Globus pallidus (tissue), 1 donor: ENCODE data around the gene WWOX.
A peak's percentile ranks its signal among the peaks of the same experiment; 100 is the strongest.

Experiments
- DNase-seq: peaks from one replicate; pipeline ENCODE4 v3.0.0-alpha.2; 2015; ENCODE audit warnings: low spot score

The WWOX gene

DNA sequence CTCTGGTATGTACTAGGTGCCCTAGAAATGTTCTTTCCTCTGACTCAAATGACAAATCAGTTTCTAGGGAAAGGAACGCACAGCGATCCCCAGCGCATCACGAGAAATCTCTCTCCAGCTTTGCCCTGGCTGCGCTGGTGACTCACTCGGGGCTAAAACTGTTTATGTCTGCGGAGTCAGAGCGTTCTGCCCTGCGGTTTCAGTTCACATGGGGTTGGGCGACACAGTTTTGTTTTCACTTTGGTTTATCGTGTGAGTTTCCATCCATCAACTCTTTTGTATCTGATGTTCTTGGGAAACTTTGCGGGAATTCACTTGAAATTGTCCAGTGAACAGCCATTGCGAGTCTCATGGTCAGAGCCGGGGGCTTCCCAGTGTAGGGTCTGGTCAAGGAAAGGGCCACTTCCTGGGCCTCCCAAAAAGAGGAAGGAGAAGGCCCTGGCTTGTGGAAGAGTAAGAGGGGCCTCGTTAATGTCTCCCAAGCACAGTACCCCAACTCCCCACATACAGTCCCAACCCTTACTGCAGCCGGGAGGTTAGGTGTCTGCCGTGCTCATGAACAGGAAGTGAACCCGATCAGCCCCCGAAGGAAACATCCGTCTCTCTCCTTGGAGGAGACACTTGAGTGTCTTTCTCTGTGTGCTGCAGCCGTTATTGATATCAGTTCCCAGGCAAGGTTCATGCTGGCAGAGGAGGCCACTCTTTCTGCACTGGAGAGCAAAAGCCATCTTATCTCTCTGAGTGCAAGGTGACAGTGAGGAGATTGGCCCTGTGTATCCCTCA is 643.2 kb downstream of the WWOX start:
- peak; percentile 11 for DNase-seq

DNA sequence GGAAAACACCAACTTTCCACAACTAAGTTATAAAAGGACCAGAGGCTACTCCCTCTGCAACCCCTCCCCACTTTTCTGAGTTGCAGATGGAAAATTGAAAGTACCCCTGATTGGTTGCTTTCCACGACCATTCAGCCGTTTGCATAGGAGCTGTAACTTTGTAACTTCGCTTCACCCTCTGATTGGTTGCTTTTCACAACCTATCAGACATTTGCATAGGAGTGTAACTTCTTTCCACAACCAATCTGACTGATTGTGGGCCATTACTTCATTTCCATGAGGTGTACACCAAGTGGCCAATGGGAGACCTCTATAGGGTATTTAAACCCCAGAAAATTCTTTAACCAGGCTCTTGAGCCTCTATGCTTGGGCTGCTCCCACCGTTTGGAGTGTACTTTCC is 644.1 kb downstream of the WWOX start:
- no peak for DNase-seq

DNA sequence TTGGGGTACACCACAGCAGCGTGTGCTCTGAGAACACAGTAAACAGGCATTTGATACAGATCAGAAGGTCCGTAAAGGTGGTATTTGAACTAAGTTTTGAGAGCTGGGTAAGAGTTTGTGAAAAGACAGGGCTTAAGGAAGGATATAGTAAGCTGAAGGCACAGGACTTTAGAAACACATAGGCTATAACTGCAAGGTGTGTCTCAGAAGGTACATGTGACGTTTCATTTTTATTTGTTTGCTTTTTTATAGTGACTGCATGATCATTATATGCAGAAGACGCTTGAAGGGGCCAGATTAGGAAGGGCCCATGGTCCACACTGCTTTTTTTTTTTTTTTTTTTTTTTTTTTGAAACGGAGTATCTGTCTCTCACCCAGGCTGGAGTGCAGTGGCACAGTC is 644.6 kb downstream of the WWOX start:
- DNase-seq: no peak

DNA sequence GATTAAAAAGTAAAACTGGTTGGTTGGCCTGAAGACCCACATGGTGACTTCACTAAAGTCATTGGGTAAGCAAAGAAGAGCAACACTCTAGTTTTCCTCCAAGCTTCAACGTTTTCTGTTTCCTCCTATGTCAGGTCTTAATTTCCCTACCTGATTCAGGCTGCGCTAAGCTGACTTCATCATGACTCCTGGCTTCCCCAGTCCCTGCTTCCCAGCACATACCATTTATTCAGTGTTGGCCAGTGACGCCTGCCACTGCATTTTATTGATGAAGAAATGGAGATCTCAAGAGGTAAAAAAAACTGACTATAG is 645.3 kb downstream of the WWOX start:
- no peak for DNase-seq

- DNase-seq: no peak
Observed at GRCh38 chr16:78745108-78746019, 645.9 kb downstream of the WWOX start.

GRCh38 chr16:78746718-78747117 is 647.3 kb downstream of the WWOX start:
- DNase-seq: no peak

DNA sequence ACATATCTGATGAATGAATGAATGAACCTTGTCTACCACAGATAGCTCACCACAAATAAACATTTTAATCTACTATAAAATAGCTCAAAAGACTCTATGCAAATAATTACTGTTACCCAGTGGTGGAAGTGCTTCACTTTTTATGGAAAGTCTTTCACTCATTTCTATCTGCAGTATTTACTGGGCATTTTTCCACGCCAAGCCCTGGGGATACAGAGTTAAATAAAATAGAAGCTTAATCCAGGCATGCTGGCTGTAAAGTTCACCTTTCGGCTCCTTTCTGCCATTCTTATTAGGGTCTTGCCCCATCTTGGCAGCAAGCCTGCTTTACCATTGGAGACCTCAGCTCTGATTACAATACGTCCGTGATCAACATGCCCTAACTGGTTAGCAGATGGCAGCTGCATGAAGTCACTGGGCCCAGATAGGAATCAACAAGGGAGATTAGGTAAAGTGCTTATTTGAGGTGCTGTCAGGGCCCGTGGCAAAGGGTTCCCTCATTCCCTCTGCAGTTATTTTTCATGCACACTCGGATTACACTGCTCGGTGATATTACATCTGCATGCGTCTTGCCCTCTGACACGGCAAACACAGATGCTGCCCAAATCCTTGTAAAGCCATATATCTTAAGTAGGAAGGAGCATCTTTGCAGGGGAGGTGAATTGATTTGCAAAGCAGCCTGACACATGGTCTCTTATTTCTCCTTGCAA is 648.9 kb downstream of the WWOX start:
- no peak for DNase-seq

DNA sequence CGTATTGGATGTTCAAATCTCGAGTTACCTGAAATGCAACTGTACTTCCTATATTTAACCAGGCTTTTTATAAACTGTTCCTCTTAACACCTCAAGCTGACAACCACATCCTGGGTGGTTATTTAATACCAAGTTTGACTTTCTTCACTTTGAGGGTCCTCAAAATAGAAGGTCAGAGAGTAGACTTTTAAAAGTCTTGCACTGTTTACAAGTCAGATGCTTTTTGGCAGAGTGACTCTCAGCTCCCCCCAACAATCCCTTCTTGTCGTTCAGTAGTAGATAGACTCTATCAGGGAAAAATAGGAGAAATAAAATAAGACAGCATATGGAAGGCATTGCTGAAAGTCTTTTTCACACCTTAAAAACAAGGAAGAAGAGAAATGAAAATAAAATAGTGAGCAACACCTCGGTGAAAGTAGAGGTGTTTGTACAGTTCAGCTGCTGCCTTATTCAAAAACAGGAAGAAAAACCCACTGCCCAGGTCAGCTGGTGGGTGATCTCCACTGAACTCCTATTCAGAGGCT is 650.4 kb downstream of the WWOX start:
- no peak for DNase-seq

GRCh38 chr16:78750611-78751010 is 651.2 kb downstream of the WWOX start:
- DNase-seq: no peak

GRCh38 chr16:78751601-78752000 is 652.1 kb downstream of the WWOX start:
- no peak for DNase-seq

DNA sequence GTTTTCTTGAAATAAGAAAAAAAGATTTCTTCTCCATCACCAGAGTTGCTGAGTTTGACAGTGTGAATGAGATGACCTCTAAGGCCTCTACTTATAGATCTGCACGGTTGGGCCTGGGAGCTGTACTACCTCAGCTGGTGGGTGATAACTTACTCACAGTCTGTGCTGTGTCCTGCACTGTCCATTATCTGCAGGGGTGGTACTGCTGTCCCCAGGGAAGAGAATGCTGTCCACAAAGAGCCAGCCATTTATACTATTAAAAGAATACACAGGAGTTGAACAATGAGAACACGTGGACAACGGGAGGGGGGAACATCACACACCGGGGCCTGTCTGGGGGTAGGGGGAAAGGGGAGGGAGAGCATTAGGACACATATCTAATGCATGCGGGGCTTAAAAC is 655.3 kb downstream of the WWOX start:
- no peak for DNase-seq

DNA sequence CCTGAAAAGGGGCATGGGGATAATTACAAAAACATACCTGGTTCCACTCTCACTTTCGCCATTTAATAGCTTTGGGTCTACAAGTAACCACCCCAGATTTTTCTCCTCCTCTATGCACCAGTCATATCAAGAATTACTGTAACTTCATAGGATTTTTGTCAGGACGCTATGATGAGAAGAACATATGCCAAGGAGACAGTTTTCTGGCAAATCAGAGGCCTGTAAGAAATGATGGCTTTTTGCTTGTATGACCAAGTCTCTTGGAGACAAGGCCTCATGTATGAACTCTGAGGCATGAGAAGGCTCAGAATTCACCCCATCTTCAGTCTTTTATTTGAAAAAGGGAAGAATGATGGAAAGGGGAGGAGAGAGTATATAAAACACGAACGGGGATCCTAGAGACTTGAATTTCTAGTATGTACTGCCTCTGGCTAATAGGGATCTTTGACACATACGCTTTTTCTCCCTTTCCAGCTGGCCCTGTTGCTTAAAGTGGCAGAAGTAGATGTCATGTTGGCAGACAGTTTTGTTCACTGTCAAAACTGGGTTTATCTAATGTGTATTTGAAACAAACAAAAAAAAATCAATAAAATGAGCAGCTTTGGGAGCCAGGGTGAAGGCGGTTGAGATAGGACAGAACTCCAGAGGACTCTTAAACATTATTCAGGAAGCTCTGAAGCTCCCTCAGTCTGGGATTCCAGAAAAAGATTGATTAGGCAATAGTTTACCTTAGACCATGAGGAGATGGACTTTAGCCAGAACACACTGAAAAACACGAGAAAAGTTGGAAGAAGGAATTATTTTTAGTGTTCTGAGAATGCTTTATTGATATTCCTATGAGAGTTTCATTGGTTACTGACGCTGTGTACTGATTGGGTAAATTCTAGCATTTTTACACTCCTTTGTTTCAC is 656.6 kb downstream of the WWOX start:
- no peak for DNase-seq

GRCh38 chr16:78759596-78759995 is 660.1 kb downstream of the WWOX start:
- no peak for DNase-seq

DNA sequence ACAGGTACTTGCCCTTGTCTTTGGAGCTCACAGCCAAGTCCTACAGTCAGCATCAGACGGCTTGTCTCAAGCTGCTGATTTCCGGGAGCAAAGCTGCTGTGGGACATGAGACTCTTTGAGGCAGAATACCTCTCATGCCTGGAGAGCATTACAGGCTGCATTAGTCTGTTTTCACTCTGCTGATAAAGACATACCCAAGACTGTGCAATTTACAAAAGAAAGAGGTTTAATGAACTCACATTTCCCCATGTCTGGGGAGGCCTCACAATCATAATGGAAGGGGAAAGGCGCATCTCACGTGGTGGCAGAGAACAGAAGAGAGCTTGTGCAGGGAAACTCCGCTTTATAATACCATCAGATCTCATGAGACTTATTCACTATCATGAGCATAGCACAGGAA is 661.2 kb downstream of the WWOX start:
- DNase-seq: no peak

- no peak for DNase-seq
Observed at GRCh38 chr16:78761427-78761826, 662.0 kb downstream of the WWOX start.

GRCh38 chr16:78762222-78762621 is 662.8 kb downstream of the WWOX start:
- no peak for DNase-seq

DNA sequence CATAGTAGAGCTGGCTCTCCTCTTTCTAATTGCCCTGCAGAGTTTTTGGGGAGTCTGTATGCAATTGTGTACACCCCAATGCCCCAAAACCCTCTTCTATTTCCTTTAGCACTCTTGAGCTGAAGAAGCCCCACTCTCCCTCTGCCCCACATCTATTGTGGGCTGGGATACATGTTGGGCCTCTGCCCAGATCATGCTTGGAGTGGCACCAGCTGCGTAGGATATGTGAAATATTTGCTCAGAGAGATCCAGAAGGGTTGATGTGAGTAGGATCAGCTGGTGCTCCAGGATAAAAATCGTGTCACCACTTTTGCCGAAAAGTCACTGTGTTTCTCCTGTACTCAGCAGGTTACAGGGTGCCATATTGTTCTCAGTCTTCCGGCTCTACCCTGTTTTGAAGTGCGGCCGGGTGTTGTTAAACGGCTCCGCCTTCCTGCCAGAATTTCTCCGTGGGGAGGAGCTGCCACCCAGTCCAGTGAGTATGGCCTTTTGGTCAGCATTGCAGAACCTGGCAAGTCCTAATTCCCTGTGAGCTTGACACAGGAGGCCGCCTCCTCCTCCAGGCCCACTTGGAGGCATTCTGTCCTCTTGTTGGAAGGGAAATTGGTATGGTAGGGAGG is 664.5 kb downstream of the WWOX start:
- peak; percentile 13 for DNase-seq

DNA sequence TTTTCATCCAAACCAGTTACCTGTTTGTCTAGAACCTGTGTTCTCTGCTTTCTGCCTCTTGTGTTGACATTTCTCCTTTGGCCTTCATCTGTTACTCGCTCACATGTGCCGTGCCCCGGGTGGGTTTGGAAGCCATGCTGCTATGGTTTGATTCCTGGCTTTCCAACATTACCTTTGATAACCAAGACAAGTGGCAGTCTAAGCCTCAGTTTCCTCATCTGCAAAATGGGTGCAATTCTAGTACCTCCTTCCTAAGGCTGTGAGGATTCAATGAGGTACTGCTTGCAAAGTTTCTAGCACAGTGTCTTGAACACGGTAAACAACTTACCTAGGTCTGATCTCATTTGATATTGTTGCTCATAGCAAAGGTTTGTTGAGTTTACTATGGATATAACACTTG is 665.0 kb downstream of the WWOX start:
- no peak for DNase-seq

GRCh38 chr16:78768226-78768625 is 668.8 kb downstream of the WWOX start:
- DNase-seq: no peak

- DNase-seq: no peak
Observed at GRCh38 chr16:78768718-78769117, 669.3 kb downstream of the WWOX start.
